GM18858 (cell line): Measurements from ENCODE around the gene CDC42EP4.

Experiments
- ATAC-seq: cut with Tn5 transposase; IDR thresholded peaks from one replicate; pipeline ENCODE4 v1.9.1; 2021; ENCODE audit not compliant: unreplicated experiment

The CDC42EP4 gene

DNA sequence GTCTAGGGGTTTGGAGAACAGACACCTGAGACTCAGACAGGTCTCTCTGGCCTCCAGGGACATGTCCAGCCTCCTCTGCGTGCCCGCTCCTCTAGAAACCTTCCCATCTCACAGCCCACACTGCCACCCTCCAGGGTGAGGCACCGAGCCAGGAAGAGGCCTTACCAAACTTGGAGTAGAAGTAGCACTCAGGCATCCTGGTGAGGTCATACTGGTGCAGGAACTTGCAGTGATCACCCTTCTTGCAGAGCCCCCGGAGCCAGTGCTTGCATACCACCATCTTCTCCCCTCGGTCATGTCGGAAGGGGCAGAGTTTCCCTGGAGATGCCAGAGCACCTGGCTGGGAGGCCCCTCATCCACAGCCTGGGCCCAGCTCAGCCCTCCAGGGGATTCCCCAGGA lies 54.3 kb downstream of the CDC42EP4 start:
- ATAC-seq = no peak

GRCh38 chr17:73256220-73256619 lies 55.6 kb downstream of the CDC42EP4 start:
- no peak for ATAC-seq

- no peak for ATAC-seq
Observed at GRCh38 chr17:73255671-73256181, 56.1 kb downstream of the CDC42EP4 start.

GRCh38 chr17:73251871-73252270 lies 59.9 kb downstream of the CDC42EP4 start:
- ATAC-seq = no peak

DNA sequence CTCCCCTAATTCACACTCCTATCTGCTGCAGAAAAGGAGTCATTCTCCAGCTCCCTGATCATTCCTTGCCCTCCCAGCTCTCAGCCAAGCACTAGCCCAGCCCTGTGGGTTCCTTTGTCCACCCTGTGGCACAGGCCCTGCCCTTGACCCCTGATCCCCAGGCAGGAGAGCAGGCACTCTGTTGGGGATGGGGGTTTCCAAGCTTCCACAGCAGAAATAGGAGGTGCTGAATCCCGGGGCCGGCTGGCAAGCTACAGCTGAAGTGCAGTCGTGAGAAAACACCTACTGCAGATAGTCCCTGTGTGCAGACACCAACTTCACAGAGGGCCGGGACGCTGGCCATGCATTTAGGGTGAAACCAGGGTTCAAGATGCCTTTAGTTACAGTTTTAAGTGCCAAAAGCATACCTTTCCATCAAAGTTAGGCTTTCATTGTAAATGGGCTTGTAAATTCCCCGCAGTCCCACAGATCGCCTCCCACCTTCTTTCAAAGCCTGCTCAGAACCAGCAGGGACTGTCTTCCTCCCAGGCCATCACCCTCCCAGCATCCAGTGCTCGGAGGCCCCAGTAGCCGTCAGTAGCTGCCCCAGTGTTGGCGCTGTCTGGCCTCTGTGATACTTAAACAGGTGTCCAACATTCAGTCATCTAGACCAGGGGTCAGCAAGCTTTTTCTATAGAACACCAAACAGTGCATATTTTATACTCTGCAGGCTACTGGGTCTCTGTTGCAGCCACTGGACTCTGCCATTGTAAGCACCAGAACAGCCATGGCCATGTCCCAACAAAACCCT lies 60.8 kb downstream of the CDC42EP4 start:
- no peak for ATAC-seq

GRCh38 chr17:73249700-73250099 lies 62.1 kb downstream of the CDC42EP4 start:
- ATAC-seq = no peak

DNA sequence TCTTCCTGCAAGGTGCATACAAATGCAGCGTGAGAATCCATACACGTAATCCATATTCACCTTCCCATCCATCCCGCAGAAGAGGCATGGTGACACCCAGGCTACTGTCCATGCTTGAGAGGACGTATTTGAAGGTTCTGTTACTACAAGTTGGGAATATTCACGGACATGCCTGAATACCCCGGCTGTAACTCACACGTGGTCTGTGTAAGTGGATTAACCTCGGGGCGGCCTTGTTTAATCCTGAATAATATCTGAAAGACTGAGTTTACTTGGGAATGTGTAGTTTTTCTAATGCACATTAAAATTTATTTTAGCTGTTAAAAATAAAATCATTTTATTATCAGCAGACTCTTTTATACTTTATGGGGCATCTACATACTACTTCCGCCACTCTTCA lies 63.3 kb downstream of the CDC42EP4 start:
- no peak for ATAC-seq

- no peak for ATAC-seq
Observed at GRCh38 chr17:73247726-73248125, 64.1 kb downstream of the CDC42EP4 start.

DNA sequence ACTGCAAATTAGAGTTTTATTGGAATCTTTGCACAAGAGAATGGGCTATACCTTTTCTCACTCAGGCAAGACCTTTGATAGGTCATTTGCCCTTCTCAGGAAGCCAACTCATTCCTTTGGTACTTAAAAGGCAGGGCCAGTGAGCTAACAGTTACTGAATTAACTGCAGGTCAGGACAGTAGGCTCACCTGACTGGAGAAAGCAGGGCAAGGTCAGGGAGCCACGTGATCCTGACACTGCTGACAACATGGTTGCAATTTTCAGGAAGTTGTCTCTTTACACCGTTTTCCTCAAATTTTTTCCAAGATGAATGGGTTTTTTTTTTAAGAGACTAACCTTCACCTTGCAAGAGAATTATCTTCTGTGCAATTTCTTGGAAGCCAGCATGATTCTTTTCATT lies 71.2 kb downstream of the CDC42EP4 start:
- ATAC-seq = no peak

GRCh38 chr17:73237714-73238113 lies 74.1 kb downstream of the CDC42EP4 start:
- no peak for ATAC-seq

DNA sequence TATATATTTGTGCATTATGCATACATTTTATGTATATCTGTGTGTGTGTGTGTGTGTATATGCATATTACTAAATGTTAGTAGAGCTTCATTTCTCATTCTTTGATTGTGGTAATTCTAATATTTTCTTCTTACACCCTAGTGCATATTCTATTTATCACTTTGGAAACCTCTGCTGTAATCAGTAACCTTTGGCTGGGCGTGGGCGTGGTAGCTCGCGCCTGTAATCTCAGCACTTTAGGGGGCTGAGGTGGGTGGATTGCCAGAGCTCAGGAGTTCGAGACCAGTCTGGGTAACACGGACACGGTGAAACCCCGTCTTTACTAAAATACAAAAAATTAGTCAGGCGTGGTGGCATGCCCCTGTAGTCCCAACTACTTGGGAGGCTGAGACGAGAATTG lies 77.1 kb downstream of the CDC42EP4 start:
- ATAC-seq = no peak
